Measurements from ENCODE around the gene RING1. TPM values are rescaled to one million over a fixed set of nuclear protein-coding genes. Genes with fewer than 3 reads are reported as not detected.

The RING1 gene
- total and polyA plus RNA-seq, 2 donors from 2014 or later, result 47.2 to 48.6 TPM

Small RNA genes lying within 50 kb of the gene (microRNA-seq; reads per million reads assigned to microRNA genes)
- gene MIR219A1, result 2.7 reads per million

Other genes starting within 250 kb of the RING1 start
- 184 TPM for gene BRD2, start 239.9 kb upstream of the RING1 start, total RNA-seq
- 73.9 TPM for gene BRD2, start 239.9 kb upstream of the RING1 start, polyA plus RNA-seq (ENCODE audit: insufficient read depth, low read depth, low replicate concordance)
- gene HLA-DOA, start 198.9 kb upstream of the RING1 start, total RNA-seq, result 21.6 TPM
- gene HLA-DOA, start 198.9 kb upstream of the RING1 start, polyA plus RNA-seq (ENCODE audit: insufficient read depth, low read depth, low replicate concordance), result 10.8 TPM
- gene HLA-DPA1, start 134.9 kb upstream of the RING1 start, total RNA-seq, result 200 TPM
- 154 TPM for gene HLA-DPA1, start 134.9 kb upstream of the RING1 start, polyA plus RNA-seq (ENCODE audit: insufficient read depth, low read depth, low replicate concordance)
- 181 TPM for gene HLA-DPB1, start 132.5 kb upstream of the RING1 start, total RNA-seq
- gene HLA-DPB1, start 132.5 kb upstream of the RING1 start, polyA plus RNA-seq (ENCODE audit: insufficient read depth, low read depth, low replicate concordance), result 141 TPM
- gene COL11A2, start 16.0 kb upstream of the RING1 start, total RNA-seq, result 0.85 TPM
- gene COL11A2, start 16.0 kb upstream of the RING1 start, polyA plus RNA-seq (ENCODE audit: insufficient read depth, low read depth, low replicate concordance), result 2.3 TPM
- gene RXRB, start 7.8 kb upstream of the RING1 start, total RNA-seq, result 52.2 TPM
- 35.7 TPM for gene RXRB, start 7.8 kb upstream of the RING1 start, polyA plus RNA-seq (ENCODE audit: insufficient read depth, low read depth, low replicate concordance)
- gene SLC39A7, start 7.6 kb upstream of the RING1 start, total RNA-seq, result 83.3 TPM
- gene SLC39A7, start 7.6 kb upstream of the RING1 start, polyA plus RNA-seq (ENCODE audit: insufficient read depth, low read depth, low replicate concordance), result 118 TPM
- 26.6 TPM for gene HSD17B8, start 3.8 kb upstream of the RING1 start, total RNA-seq
- 83.0 TPM for gene HSD17B8, start 3.8 kb upstream of the RING1 start, polyA plus RNA-seq (ENCODE audit: insufficient read depth, low read depth, low replicate concordance)
- gene VPS52, start 63.4 kb downstream of the RING1 start, total RNA-seq, result 64.4 TPM
- 35.8 TPM for gene VPS52, start 63.4 kb downstream of the RING1 start, polyA plus RNA-seq (ENCODE audit: insufficient read depth, low read depth, low replicate concordance)
- 1,706 TPM for gene RPS18, start 63.6 kb downstream of the RING1 start, total RNA-seq
- gene RPS18, start 63.6 kb downstream of the RING1 start, polyA plus RNA-seq (ENCODE audit: insufficient read depth, low read depth, low replicate concordance), result 2,618 TPM
- 20.2 TPM for gene B3GALT4, start 68.6 kb downstream of the RING1 start, total RNA-seq
- 14.0 TPM for gene B3GALT4, start 68.6 kb downstream of the RING1 start, polyA plus RNA-seq (ENCODE audit: insufficient read depth, low read depth, low replicate concordance)
- gene WDR46, start 80.7 kb downstream of the RING1 start, total RNA-seq, result 40.3 TPM
- gene WDR46, start 80.7 kb downstream of the RING1 start, polyA plus RNA-seq (ENCODE audit: insufficient read depth, low read depth, low replicate concordance), result 46.5 TPM
- 46.8 TPM for gene PFDN6, start 81.1 kb downstream of the RING1 start, total RNA-seq
- gene PFDN6, start 81.1 kb downstream of the RING1 start, polyA plus RNA-seq (ENCODE audit: insufficient read depth, low read depth, low replicate concordance), result 159 TPM
- 92.4 TPM for gene RGL2, start 90.4 kb downstream of the RING1 start, total RNA-seq
- gene RGL2, start 90.4 kb downstream of the RING1 start, polyA plus RNA-seq (ENCODE audit: insufficient read depth, low read depth, low replicate concordance), result 56.2 TPM
- 217 TPM for gene TAPBP, start 105.6 kb downstream of the RING1 start, total RNA-seq
- 53.5 TPM for gene TAPBP, start 105.6 kb downstream of the RING1 start, polyA plus RNA-seq (ENCODE audit: insufficient read depth, low read depth, low replicate concordance)
- gene ZBTB22, start 109.2 kb downstream of the RING1 start, total RNA-seq, result 22.9 TPM
- gene ZBTB22, start 109.2 kb downstream of the RING1 start, polyA plus RNA-seq (ENCODE audit: insufficient read depth, low read depth, low replicate concordance), result 16.3 TPM
- gene DAXX, start 114.5 kb downstream of the RING1 start, total RNA-seq, result 35.5 TPM
- gene DAXX, start 114.5 kb downstream of the RING1 start, polyA plus RNA-seq (ENCODE audit: insufficient read depth, low read depth, low replicate concordance), result 23.7 TPM
- gene KIFC1, start 183.3 kb downstream of the RING1 start, total RNA-seq, result 2.3 TPM
- gene KIFC1, start 183.3 kb downstream of the RING1 start, polyA plus RNA-seq (ENCODE audit: insufficient read depth, low read depth, low replicate concordance), result not detected
- gene PHF1, start 202.5 kb downstream of the RING1 start, total RNA-seq, result 63.8 TPM
- gene PHF1, start 202.5 kb downstream of the RING1 start, polyA plus RNA-seq (ENCODE audit: insufficient read depth, low read depth, low replicate concordance), result 87.6 TPM
- gene CUTA, start 209.6 kb downstream of the RING1 start, total RNA-seq, result 163 TPM
- gene CUTA, start 209.6 kb downstream of the RING1 start, polyA plus RNA-seq (ENCODE audit: insufficient read depth, low read depth, low replicate concordance), result 433 TPM
- 17.8 TPM for gene SYNGAP1, start 211.6 kb downstream of the RING1 start, total RNA-seq
- 2.7 TPM for gene SYNGAP1, start 211.6 kb downstream of the RING1 start, polyA plus RNA-seq (ENCODE audit: insufficient read depth, low read depth, low replicate concordance)
- 11.5 TPM for gene ZBTB9, start 246.1 kb downstream of the RING1 start, total RNA-seq
- 6.4 TPM for gene ZBTB9, start 246.1 kb downstream of the RING1 start, polyA plus RNA-seq (ENCODE audit: insufficient read depth, low read depth, low replicate concordance)